OCI-LY7 (cell line): ENCODE measurements around the gene TRPM2. TPM values are rescaled to one million over a fixed set of nuclear protein-coding genes. Genes with fewer than 3 reads are reported as not detected.

Source experiments
- BruUV-seq: library from RNA; stranded (reverse); fragments of 400-500 nt; replicated peaks from 2 replicates; lab custom pipeline; 2021; lab: Mats Ljungman, UMichigan
- CTCF ChIA-PET: fragments of 300-600 bp; sonication (Branson Sonifier 250); formaldehyde crosslinking; loops from one replicate; lab custom pipeline; 2022; ENCODE audit warnings: antibody characterized with exemption; ENCODE audit not compliant: unreplicated experiment; lab: Charles Lee
- POLR2A ChIA-PET: fragments of 300-600 bp; sonication (Branson Sonifier 250); formaldehyde crosslinking; loops from one replicate; lab custom pipeline; 2022; ENCODE audit warnings: antibody characterized with exemption; lab: Charles Lee
- DNase-seq: peaks from one replicate; pipeline ENCODE4 v3.0.0-alpha.2; 2015; ENCODE audit warnings: low spot score
- H2AFZ ChIP-seq: fragments of 200-600 bp; sonication (generic), shearing (Covaris generic); 2 replicates; pipeline ENCODE4 v1.6.1; 2014; ENCODE audit warnings: mild to moderate bottlenecking, antibody characterized with exemption, low read length, moderate library complexity
- H3K27ac ChIP-seq: fragments of 200-600 bp; sonication (generic); 2 replicates; pipeline ENCODE4 v1.5.1; 2014; ENCODE audit warnings: mixed run types, low read depth, mild to moderate bottlenecking, moderate library complexity, low read length, inconsistent platforms; ENCODE audit not compliant: poor library complexity, severe bottlenecking
- H3K36me3 ChIP-seq: fragments of 200-600 bp; sonication (generic); 2 replicates; pipeline ENCODE4 v1.6.1; 2014; ENCODE audit warnings: mild to moderate bottlenecking, antibody characterized with exemption, low read length, moderate library complexity, mixed read lengths; ENCODE audit not compliant: insufficient read depth
- H3K4me1 ChIP-seq: fragments of 200-600 bp; sonication (generic); 2 replicates; pipeline ENCODE4 v1.5.1; 2014; ENCODE audit warnings: mild to moderate bottlenecking, low read length; ENCODE audit not compliant: insufficient read depth, poor library complexity, severe bottlenecking
- H3K4me2 ChIP-seq: fragments of 200-600 bp; sonication (generic); 2 replicates; pipeline ENCODE4 v1.6.1; 2014; ENCODE audit warnings: mild to moderate bottlenecking, low read length
- H3K4me3 ChIP-seq: fragments of 200-600 bp; sonication (generic); 2 replicates; pipeline ENCODE4 v1.5.1; 2014; ENCODE audit warnings: mild to moderate bottlenecking, low read depth, low read length; ENCODE audit not compliant: poor library complexity, severe bottlenecking
- H3K79me2 ChIP-seq: fragments of 200-600 bp; sonication (generic); 2 replicates; pipeline ENCODE4 v1.6.1; 2016; ENCODE audit warnings: low read depth, mild to moderate bottlenecking, low read length, moderate library complexity, mixed read lengths; ENCODE audit not compliant: insufficient read depth
- H3K9me2 ChIP-seq: fragments of 200-600 bp; sonication (generic); 2 replicates; pipeline ENCODE4 v1.6.1; 2016; ENCODE audit warnings: mild to moderate bottlenecking, low read length, mixed read lengths; ENCODE audit not compliant: insufficient read depth
- H3K9me3 ChIP-seq: fragments of 200-600 bp; sonication (generic); 2 replicates; pipeline ENCODE4 v1.6.1; 2014; ENCODE audit warnings: mild to moderate bottlenecking, mixed run types, low read length, mixed read lengths
- H4K20me1 ChIP-seq: fragments of 200-600 bp; sonication (generic); 2 replicates; pipeline ENCODE4 v1.6.1; 2014; ENCODE audit warnings: mild to moderate bottlenecking, antibody characterized with exemption, low read length, moderate library complexity, mixed read lengths; ENCODE audit not compliant: insufficient read depth
- EZH2phosphoT487 ChIP-seq: fragments of 200-600 bp; sonication (generic); IDR thresholded peaks from 2 replicates; pipeline ENCODE4 v1.6.1; 2018; ENCODE audit warnings: low read depth, borderline replicate concordance, mild to moderate bottlenecking, mixed run types, antibody characterized with exemption, low read length, moderate library complexity, mixed read lengths
- intact Hi-C: fragments of 100-400 bp; cut with micrococcal nuclease; formaldehyde crosslinking; loops from one replicate; pipeline ENCODE4 v1.10.0; 2022; ENCODE audit not compliant: unreplicated experiment
- total RNA-seq, 2 experiments: library from RNA; depleted of rRNA in 1 of 2; stranded (reverse); fragments of >200 nt in 1 of 2; shearing (Covaris generic) in 1 of 2; gene quantifications; 2 replicates each; pipeline ENCODE4 v1.2.3, GENCODE V29; 2014 to 2022
- TF ChIP-seq, protein P1 (sequence below): fragments of 200-600 bp; sonication (generic); conservative IDR thresholded peaks from 2 replicates; pipeline ENCODE4 v1.5.1; 2014; ENCODE audit warnings: mild to moderate bottlenecking, antibody characterized with exemption, low read length, moderate library complexity, mixed read lengths

The TRPM2 gene
- total RNA-seq, 2 experiments from 2014 or later: 1.8 to 7.1 TPM

DNA sequence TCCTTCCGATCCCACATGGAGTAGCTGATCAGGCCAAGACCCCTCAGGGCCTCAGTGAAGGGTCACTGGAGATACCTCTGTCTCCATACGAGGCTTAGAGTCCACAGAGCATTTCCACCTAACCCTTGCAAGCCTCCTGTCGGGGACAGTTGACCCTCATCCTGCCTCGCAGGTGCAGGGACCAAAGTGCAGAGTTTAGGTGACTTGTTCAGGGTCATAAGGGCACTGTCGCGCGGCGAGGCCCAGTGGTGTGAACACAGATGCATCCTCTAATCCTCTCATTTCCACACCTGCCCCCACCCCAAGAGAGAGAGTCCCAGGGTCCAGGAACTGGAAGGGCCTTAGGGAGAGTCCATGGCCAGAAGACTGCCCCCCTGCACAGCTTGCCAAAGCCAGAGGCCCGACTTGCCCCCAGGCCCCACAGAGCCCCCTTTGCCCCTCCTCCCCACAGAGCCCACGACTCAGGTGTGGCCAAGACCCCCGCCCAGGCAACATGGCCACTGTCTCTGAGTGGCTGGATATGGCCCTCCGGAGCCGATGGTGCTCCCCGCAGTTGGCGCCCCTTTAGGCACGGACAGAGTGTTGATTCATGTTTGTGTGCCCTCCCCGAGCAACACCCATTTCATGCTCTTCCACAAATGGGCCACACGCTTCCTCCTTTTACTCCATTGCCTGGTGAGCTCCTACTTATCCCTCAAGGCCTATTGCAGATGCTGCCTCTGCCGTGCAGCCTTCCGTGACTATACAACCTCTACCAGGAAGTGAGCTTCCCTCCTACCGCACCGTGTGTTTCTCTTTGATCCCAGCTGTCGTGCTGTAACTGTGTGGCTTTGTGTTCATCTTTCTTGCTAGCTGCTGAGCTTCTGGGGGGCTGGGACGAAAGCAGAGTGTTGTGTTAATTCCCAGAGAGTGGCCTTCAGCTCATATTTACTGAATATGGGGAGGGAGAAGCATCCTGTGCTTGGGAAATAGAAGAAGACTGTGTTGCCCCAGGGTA is 1.7 kb downstream of the TRPM2 start:
- CTCF ChIA-PET: interaction anchor here (0.5 to 0.6 kb wide), 2 partner anchors 11 to 408 kb away, joined by 3 to 4 read pairs; no protein-coding TSS in a partner anchor
- TF ChIP-seq EZH2phosphoT487: no peak
- TF ChIP-seq, protein P1, sequence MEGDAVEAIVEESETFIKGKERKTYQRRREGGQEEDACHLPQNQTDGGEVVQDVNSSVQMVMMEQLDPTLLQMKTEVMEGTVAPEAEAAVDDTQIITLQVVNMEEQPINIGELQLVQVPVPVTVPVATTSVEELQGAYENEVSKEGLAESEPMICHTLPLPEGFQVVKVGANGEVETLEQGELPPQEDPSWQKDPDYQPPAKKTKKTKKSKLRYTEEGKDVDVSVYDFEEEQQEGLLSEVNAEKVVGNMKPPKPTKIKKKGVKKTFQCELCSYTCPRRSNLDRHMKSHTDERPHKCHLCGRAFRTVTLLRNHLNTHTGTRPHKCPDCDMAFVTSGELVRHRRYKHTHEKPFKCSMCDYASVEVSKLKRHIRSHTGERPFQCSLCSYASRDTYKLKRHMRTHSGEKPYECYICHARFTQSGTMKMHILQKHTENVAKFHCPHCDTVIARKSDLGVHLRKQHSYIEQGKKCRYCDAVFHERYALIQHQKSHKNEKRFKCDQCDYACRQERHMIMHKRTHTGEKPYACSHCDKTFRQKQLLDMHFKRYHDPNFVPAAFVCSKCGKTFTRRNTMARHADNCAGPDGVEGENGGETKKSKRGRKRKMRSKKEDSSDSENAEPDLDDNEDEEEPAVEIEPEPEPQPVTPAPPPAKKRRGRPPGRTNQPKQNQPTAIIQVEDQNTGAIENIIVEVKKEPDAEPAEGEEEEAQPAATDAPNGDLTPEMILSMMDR: no peak
- intact Hi-C loops: loop anchor here (1.0 kb wide), 1 partner anchor 16 kb away; the partner anchor contains the start of gene CFAP410
- peak overlapping the region; percentile 35 for H3K27ac ChIP-seq
- peak; percentile 84 for DNase-seq
- H3K36me3 ChIP-seq: no peaks in the 10 kb centered on the region
- BruUV-seq: no TSS peak
- H3K9me2 ChIP-seq: no peaks in the 10 kb centered on the region
- H2AFZ ChIP-seq: peak overlapping the region; percentile 71
- H3K4me3 ChIP-seq: peak overlapping the region; percentile 6
- POLR2A ChIA-PET: interaction anchor here (0.6 to 0.9 kb wide), 6 partner anchors 11 to 511 kb away, joined by 3 to 4 read pairs (median 3); partner anchors contain the start of gene CFAP410
- H3K4me1 ChIP-seq: peaks cover 37% of the 10 kb centered on the region
- H3K79me2 ChIP-seq: no peaks in the 10 kb centered on the region
- H4K20me1 ChIP-seq: no peaks in the 10 kb centered on the region
- peak overlapping the region; percentile 51 for H3K4me2 ChIP-seq
- H3K9me3 ChIP-seq: no peaks in the 10 kb centered on the region

DNA sequence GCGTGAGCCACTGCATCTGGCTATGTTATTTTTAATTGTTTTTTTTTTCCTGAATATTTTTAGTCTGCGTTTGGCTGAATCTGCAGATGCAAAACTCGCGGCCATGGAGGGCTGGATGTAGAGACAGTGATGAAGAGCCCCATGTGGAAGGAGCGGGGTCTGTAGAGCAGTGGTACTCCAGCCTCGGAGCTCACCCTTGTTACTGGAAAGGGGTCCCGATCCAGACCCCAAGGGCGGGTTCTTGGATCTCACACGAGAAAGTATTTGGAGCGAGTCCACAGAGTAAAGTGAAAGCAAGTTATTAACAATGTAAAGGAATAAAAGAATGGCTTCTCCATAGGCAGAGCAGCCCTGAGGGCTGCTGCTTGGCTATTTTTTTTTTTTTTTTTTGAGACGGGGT is 2.7 kb downstream of the TRPM2 start:
- Histone ChIP-seq H3K36me3 (no peaks in the 10 kb centered on the region), H3K4me2 (no peak overlapping the region), H3K4me3 (no peak overlapping the region), H4K20me1 (no peaks in the 10 kb centered on the region), H3K79me2 (no peaks in the 10 kb centered on the region), H3K9me3 (no peaks in the 10 kb centered on the region), H3K27ac (no peak overlapping the region), H3K9me2 (no peaks in the 10 kb centered on the region), H2AFZ (no peak overlapping the region), H3K4me1 (peaks cover 39% of the 10 kb centered on the region)
- BruUV-seq: no TSS peak
- DNase-seq: no peak
- TF ChIP-seq, protein P1: no peak
- TF ChIP-seq EZH2phosphoT487: no peak
- intact Hi-C loops: no loop called here
- ChIA-PET CTCF (no interaction called here), POLR2A (no interaction called here)

DNA sequence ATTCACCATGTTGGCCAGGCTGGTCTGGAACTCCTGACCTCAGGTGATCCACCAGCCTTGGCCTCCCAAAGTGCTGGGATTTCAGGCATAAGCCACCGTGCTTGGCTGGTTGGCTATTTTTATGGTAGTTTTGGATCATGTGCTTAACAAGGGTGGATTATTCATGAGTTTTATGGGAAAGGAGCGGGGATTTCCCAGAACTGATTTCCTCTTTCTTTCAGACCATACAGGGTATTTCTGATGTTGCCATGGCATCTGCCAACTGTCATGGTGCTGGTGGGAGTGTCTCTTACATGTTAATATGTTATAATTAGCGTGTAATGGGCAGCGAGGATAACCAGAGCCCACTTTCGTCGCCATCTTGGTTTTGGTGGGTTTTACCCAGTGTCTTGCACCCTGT is 3.2 kb downstream of the TRPM2 start:
- Histone ChIP-seq H4K20me1 (no peaks in the 10 kb centered on the region), H3K9me2 (no peaks in the 10 kb centered on the region), H3K9me3 (no peaks in the 10 kb centered on the region), H3K36me3 (no peaks in the 10 kb centered on the region), H2AFZ (no peak overlapping the region), H3K4me2 (no peak overlapping the region), H3K27ac (no peak overlapping the region), H3K79me2 (no peaks in the 10 kb centered on the region), H3K4me3 (no peak overlapping the region), H3K4me1 (peaks cover 39% of the 10 kb centered on the region)
- DNase-seq: no peak
- CTCF ChIA-PET: no interaction called here
- no TSS peak for BruUV-seq
- POLR2A ChIA-PET: no interaction called here
- intact Hi-C loops: no loop called here
- TF ChIP-seq, protein P1: no peak
- no peak for TF ChIP-seq EZH2phosphoT487
